ENCODE data around the gene PTPN11. TPM values are rescaled to one million over a fixed set of nuclear protein-coding genes. Genes with fewer than 3 reads are reported as not detected.

Gene PTPN11
- total RNA-seq, 1 experiment from 2014 or later = 121 TPM

DNA sequence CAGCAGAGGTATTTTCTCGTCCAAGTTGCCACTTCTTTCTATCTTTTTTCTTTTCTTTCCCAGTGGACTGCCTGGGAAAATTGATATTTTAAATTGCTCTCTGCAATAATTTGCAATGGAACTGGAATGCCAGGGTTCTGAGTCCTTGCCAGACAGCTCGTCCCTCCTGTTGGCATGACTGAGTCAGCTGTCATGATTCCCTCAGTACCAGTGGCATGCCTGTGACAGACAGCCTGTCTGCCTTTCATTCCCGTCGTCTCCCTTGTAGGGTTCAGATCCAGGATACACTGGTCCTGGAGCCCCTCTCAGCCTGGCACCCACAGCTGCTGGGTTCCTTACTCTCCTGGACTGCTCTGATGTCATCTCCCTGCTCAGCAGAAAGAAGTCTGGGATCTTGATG is 84.8 kb downstream of the PTPN11 start:
- Histone ChIP-seq H3K27ac (ENCODE audit: low read length) (no peak overlapping the region), H3K79me2 (ENCODE audit: low read length) (no peaks in the 10 kb centered on the region), H2AFZ (ENCODE audit: low read length) (no peak overlapping the region), H3K36me3 (ENCODE audit: low read depth, low read length) (peaks cover 52% of the 10 kb centered on the region), H3K9me2 (replicated peaks; ENCODE audit: low read length) (no peaks in the 10 kb centered on the region), H3K9me3 (ENCODE audit: low read length) (no peaks in the 10 kb centered on the region), H3K27me3 (ENCODE audit: low read length) (no peaks in the 10 kb centered on the region), H3K4me3 (ENCODE audit: low read length) (no peak overlapping the region), H3F3A (ENCODE audit: low read length, unreplicated experiment) (no peaks in the 10 kb centered on the region), H3K4me1 (ENCODE audit: insufficient read depth, low read length) (no peaks in the 10 kb centered on the region), H4K20me1 (ENCODE audit: low read length) (no peaks in the 10 kb centered on the region), H3K9ac (ENCODE audit: low read length) (no peak overlapping the region), H3K4me2 (ENCODE audit: low read length) (no peak overlapping the region)
- no TSS peak for BruUV-seq (replicated peaks)
- DNase-seq (no peak), ATAC-seq (no peak)
- POLR2A ChIA-PET (ENCODE audit: unreplicated experiment) = no interaction called here
- intact Hi-C loops (cut with micrococcal nuclease) = no loop called here
- TF ChIP-seq, protein P1, sequence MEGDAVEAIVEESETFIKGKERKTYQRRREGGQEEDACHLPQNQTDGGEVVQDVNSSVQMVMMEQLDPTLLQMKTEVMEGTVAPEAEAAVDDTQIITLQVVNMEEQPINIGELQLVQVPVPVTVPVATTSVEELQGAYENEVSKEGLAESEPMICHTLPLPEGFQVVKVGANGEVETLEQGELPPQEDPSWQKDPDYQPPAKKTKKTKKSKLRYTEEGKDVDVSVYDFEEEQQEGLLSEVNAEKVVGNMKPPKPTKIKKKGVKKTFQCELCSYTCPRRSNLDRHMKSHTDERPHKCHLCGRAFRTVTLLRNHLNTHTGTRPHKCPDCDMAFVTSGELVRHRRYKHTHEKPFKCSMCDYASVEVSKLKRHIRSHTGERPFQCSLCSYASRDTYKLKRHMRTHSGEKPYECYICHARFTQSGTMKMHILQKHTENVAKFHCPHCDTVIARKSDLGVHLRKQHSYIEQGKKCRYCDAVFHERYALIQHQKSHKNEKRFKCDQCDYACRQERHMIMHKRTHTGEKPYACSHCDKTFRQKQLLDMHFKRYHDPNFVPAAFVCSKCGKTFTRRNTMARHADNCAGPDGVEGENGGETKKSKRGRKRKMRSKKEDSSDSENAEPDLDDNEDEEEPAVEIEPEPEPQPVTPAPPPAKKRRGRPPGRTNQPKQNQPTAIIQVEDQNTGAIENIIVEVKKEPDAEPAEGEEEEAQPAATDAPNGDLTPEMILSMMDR (conservative IDR thresholded peaks at IDR 0.05; ENCODE audit: low read depth, low read length) = no peak
- TF ChIP-seq EZH2phosphoT487 (IDR thresholded peaks at IDR 0.05; ENCODE audit: borderline replicate concordance, low read length) (no peak), EZH2 (IDR thresholded peaks at IDR 0.05; ENCODE audit: low read length, unreplicated experiment) (no peak)
- CTCF ChIA-PET = no interaction called here

DNA sequence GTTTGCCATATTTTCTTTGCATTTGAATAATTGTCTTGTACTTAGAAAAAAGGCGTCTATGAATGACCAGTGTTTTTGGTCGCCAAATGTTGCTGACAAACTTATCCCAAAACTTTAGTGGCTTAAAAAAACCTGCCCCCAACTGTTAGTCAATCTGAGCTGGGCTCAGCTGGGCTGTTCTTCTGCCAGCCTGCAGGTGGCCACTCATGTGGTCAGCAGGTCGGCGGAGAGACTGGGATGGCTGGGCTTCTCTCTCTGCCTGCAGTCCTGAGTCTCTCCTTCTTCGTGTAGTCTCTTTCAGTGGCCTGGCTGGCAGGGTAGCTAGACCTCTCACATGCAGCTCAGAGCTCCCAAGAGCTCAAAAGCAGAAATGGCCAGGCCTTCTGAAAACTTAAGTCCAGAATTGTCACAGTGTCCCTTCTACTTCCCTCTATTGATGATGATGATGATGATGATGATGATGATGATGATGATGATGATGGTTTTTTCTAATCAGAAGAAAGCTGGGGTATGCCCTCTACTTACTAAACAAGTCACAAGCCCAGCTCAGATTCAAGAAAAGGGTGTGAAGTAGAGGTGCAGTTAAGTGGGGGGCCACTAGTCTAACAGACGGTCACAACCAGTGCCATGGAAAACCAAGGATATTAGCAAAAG is 87.9 kb downstream of the PTPN11 start:
- no peak for DNase-seq
- BruUV-seq (replicated peaks) = TSS peak; percentile 35
- Histone ChIP-seq H3K9ac (ENCODE audit: low read length) (no peak overlapping the region), H3K4me3 (ENCODE audit: low read length) (no peak overlapping the region), H3K4me2 (ENCODE audit: low read length) (no peak overlapping the region), H3K36me3 (ENCODE audit: low read depth, low read length) (peaks cover 48% of the 10 kb centered on the region), H4K20me1 (ENCODE audit: low read length) (no peaks in the 10 kb centered on the region), H3K9me3 (ENCODE audit: low read length) (no peaks in the 10 kb centered on the region), H3K9me2 (replicated peaks; ENCODE audit: low read length) (no peaks in the 10 kb centered on the region), H3K79me2 (ENCODE audit: low read length) (no peaks in the 10 kb centered on the region), H3K27ac (ENCODE audit: low read length) (no peak overlapping the region), H3F3A (ENCODE audit: low read length, unreplicated experiment) (no peaks in the 10 kb centered on the region), H3K4me1 (ENCODE audit: insufficient read depth, low read length) (no peaks in the 10 kb centered on the region), H3K27me3 (ENCODE audit: low read length) (no peaks in the 10 kb centered on the region), H2AFZ (ENCODE audit: low read length) (no peak overlapping the region)
- intact Hi-C loops (cut with micrococcal nuclease) = no loop called here
- TF ChIP-seq EZH2phosphoT487 (IDR thresholded peaks at IDR 0.05; ENCODE audit: borderline replicate concordance, low read length) (no peak), EZH2 (IDR thresholded peaks at IDR 0.05; ENCODE audit: low read length, unreplicated experiment) (no peak)
- TF ChIP-seq, protein P1 (conservative IDR thresholded peaks at IDR 0.05; ENCODE audit: low read depth, low read length) = no peak; the same call in 1 of the 2 replicates
- ChIA-PET CTCF (no interaction called here), POLR2A (ENCODE audit: unreplicated experiment) (interaction anchor here (0.7 kb wide), 1 partner anchor 354 kb away, joined by 11 read pairs; no protein-coding TSS in a partner anchor)
- no peak for ATAC-seq

DNA sequence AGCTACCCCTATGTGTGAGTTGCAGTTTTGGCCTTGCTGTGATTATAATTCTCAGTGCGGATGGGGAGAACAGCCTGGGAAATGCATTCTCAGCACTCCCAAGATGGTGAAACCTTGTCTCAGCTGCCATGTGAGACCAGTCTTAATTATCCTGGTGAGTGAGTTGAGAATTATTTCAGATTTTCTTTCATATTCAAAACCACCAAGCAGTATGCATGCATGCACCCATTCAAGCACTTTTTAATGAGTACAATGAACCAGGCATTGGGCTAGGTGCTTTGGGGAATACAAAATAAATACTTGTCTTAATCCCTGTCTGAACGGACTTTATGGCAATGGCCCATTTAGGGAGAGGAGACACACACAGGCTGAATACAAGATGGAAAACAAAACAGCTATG is 94.7 kb downstream of the PTPN11 start:
- Histone ChIP-seq H3K36me3 (ENCODE audit: low read depth, low read length) (no peaks in the 10 kb centered on the region), H3K27ac (ENCODE audit: low read length) (no peak overlapping the region), H3K4me2 (ENCODE audit: low read length) (no peak overlapping the region), H4K20me1 (ENCODE audit: low read length) (no peaks in the 10 kb centered on the region), H3K9me2 (replicated peaks; ENCODE audit: low read length) (no peaks in the 10 kb centered on the region), H3K79me2 (ENCODE audit: low read length) (no peaks in the 10 kb centered on the region), H3K4me1 (ENCODE audit: insufficient read depth, low read length) (no peaks in the 10 kb centered on the region), H3K4me3 (ENCODE audit: low read length) (no peak overlapping the region), H3F3A (ENCODE audit: low read length, unreplicated experiment) (no peaks in the 10 kb centered on the region), H2AFZ (ENCODE audit: low read length) (no peak overlapping the region), H3K27me3 (ENCODE audit: low read length) (no peaks in the 10 kb centered on the region), H3K9me3 (ENCODE audit: low read length) (no peaks in the 10 kb centered on the region), H3K9ac (ENCODE audit: low read length) (no peak overlapping the region)
- intact Hi-C loops (cut with micrococcal nuclease) = no loop called here
- ChIA-PET CTCF (no interaction called here), POLR2A (ENCODE audit: unreplicated experiment) (no interaction called here)
- BruUV-seq (replicated peaks) = no TSS peak
- no peak for DNase-seq
- ATAC-seq = no peak
- TF ChIP-seq EZH2phosphoT487 (IDR thresholded peaks at IDR 0.05; ENCODE audit: borderline replicate concordance, low read length) (no peak), EZH2 (IDR thresholded peaks at IDR 0.05; ENCODE audit: low read length, unreplicated experiment) (no peak)
- TF ChIP-seq, protein P1 (conservative IDR thresholded peaks at IDR 0.05; ENCODE audit: low read depth, low read length) = no peak

Data from PC-3 (cell line).